GM21360 (cell line): ENCODE results near the gene TEX54.

ENCODE experiments used
- ATAC-seq: cut with Tn5 transposase; IDR thresholded peaks from one replicate; pipeline ENCODE4 v1.9.1; 2021; ENCODE audit warnings: mild to moderate bottlenecking, moderate library complexity; ENCODE audit not compliant: unreplicated experiment

The TEX54 gene

DNA sequence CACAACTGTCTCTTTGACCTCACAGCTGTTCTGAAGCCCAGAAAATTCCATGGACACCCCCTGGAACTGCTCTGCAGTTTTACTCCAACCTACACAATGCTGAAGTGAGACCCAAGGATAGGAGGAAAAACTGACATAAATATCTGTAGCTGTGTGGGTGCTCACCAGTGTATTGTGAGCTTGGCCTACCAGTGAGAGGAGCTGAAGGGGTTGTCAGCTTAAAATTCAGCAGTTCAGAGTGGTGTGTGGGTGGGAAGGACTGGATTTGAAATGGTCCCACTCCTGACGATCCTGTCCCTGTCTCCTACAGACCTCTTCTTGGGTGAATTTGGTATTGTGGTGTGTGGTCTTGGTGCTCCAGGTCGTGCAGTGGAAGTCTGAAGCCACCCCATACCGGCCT is 43.1 kb downstream of the TEX54 start:
- no peak for ATAC-seq

DNA sequence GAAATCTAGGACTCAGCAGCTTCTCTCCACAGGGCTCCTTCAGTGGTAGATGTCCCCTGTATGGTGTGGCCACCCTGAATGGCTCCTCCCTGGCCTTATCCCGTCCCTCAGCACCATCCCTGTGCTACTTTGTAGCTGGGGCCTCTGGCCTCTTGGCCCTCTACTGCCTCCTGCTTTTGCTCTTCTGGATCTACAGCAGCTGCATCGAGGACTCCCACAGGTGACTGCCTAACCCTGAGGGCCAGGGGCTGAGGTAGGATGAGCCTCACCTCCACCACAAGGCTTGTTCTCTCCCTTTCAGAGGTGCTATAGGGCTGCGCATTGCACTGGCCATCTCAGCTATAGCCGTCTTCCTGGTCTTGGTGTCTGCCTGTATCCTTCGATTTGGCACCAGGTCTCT is 43.6 kb downstream of the TEX54 start:
- ATAC-seq, result no peak

DNA sequence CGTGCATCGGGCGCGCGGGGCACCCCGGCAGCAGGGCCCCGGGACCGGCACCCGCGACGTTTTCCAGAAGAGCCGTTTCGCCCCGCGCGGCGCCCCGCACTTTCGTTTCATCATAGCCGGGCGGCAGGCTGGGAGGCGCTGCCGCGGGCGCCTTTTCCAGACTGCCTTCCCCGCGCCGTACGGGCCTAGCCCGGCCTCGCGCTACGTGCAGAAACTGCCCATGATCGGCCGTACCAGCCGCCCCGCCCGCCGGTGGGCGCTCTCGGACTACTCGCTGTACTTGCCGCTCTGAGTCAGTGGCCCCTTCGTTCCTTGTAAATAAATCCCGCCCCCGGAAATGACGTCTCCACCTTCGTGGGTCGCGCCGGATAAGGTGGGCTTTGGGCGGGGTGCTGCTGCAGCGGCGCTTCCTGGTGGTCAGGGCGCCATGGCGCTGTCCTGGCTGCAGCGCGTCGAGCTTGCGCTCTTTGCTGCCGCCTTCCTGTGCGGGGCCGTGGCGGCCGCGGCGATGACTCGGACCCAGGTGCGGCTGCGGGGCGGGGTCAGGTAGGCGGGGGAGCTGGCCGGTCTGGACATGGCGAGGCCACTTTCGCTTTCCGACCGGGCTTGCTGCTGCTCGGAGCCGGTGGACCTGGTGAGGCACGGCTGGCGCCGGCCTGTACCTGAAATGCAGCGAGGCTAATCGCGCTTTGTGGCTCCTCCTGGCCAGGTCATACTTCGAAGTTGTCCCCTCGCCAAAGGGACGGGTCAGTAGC is 45.5 kb downstream of the TEX54 start, which contains the start of gene TMEM179B:
TMEM179B (plus strand) TSS at position 398 of the 755 bp plus-strand sequence; CDS start at position 428, 30 bp downstream.
- ATAC-seq, result peak; percentile 60

DNA sequence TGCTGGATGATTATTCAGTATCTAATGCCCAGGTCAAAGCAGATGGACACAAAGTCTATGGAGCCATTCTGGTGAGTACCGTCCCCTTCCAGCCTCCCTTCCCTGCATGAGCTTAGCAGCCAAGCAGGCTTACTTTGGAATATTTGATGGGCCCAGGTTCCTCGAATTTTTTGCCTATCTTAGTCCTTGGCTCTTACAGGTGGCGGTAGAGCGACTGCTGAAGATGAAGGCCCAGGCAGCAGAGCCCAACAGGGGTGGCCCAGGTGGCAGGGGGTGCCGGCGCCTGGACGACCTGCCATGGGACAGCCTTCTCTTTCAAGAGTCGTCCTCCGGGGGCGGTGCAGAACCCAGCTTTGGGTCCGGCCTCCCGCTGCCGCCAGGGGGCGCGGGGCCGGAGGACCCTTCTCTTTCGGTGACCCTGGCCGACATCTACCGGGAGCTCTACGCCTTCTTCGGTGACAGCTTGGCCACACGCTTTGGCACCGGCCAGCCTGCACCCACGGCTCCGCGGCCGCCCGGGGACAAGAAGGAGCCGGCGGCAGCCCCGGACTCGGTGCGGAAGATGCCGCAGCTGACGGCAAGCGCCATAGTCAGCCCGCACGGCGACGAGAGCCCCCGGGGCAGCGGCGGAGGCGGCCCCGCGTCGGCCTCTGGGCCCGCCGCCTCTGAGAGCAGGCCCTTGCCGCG is 46.2 kb downstream of the TEX54 start:
- ATAC-seq, result peak; percentile 58

DNA sequence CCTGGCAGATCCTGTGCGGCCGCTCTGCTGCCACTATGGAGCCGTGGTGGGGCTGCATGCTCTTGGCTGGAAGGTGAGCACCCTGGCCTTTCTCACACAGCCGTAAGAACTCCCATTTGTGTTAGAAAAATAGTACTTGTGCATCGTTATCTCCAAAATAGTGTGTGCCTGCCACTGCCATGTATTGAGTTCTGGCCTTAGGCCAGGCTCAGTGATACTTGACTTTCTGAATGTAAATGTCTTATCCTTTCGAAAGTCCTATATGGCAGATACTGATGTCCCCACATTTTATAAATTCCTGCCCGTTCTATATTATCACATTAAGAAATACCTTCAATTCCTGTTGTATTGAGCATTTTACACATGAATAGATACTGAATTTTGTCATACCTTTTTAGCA is 49.9 kb downstream of the TEX54 start:
- no peak for ATAC-seq
